Right atrium auricular region (tissue), 2 donors: ENCODE results near the gene PAK6. TPM values are rescaled to one million over a fixed set of nuclear protein-coding genes. Genes with fewer than 3 reads are reported as not detected.

Experiments used
- DNase-seq: peaks from one replicate; pipeline ENCODE4 v3.0.0-alpha.2; 2019; ENCODE audit warnings: low spot score
- H3K27ac ChIP-seq, 2 donors: fragments of 200-600 bp; sonication (generic); 1 replicate in 1 of 2; 2 replicates in 1 of 2; pipeline ENCODE4 v1.5.1; 2016 to 2019
- H3K27me3 ChIP-seq, 2 donors: fragments of 200-600 bp; sonication (generic); one replicate each; pipeline versions ENCODE4 v1.5.1 to v1.6.0; 2017 to 2019
- H3K36me3 ChIP-seq: fragments of 200-600 bp; sonication (generic); one replicate; pipeline ENCODE4 v1.5.1; 2016
- H3K4me1 ChIP-seq, 2 donors: fragments of 200-600 bp; sonication (generic); one replicate each; pipeline versions ENCODE4 v1.5.1 to v1.6.0; 2017 to 2019
- H3K4me3 ChIP-seq, 2 donors: fragments of 200-600 bp; sonication (generic); 1 replicate in 1 of 2; 2 replicates in 1 of 2; pipeline ENCODE4 v1.5.1; 2017 to 2019; ENCODE audit warnings: mild to moderate bottlenecking in 1 of 2, moderate library complexity in 1 of 2
- H3K9me3 ChIP-seq, 2 donors: fragments of 200-600 bp; sonication (generic); one replicate each; pipeline ENCODE4 v1.5.1; 2019
- CTCF ChIP-seq, 2 donors: fragments of 200-600 bp; sonication (generic); IDR thresholded peaks; one replicate each; pipeline ENCODE4 v1.5.1; 2019; ENCODE audit warnings: antibody characterized with exemption in 2 of 2
- total RNA-seq, 2 donors: library from RNA; depleted of rRNA; stranded (reverse); fragments of >200 nt; gene quantifications; one replicate each; pipeline ENCODE4 v1.1.0, GENCODE V29; 2016

PAK6 gene
- total RNA-seq, 2 donors from 2014 or later, result 15.3 to 32.5 TPM

GRCh38 chr15:40281801-40282146 lies 42.9 kb downstream of the PAK6 start:
- H3K4me3 ChIP-seq, result peak overlapping the region in 1 of 2 donors; percentile 53
- H3K9me3 ChIP-seq, result no peaks in the 10 kb centered on the region
- H3K36me3 ChIP-seq, result no peaks in the 10 kb centered on the region
- H3K4me1 ChIP-seq, result peaks cover 0 to 55% of the 10 kb centered on the region in 2 donors
- H3K27ac ChIP-seq, result no peak overlapping the region
- peaks cover 0 to 11% of the 10 kb centered on the region in 2 donors for H3K27me3 ChIP-seq
- no peak for TF ChIP-seq CTCF (IDR thresholded peaks at IDR 0.05)
- no peak for DNase-seq

- Histone ChIP-seq H3K36me3 (no peaks in the 10 kb centered on the region), H3K27me3 (peaks cover 0 to 11% of the 10 kb centered on the region in 2 donors), H3K4me3 (peak overlapping the region; percentile 29 to 53), H3K9me3 (no peaks in the 10 kb centered on the region), H3K4me1 (peaks cover 0 to 56% of the 10 kb centered on the region in 2 donors), H3K27ac (no peak overlapping the region)
- no peak for DNase-seq
- TF ChIP-seq CTCF (IDR thresholded peaks at IDR 0.05), result peak; percentile 50 to 69
Measured at GRCh38 chr15:40282147-40282868, 43.4 kb downstream of the PAK6 start.

- Histone ChIP-seq H3K27ac (no peak within 1 kb of the TSS), H3K4me3 (peak within 1 kb of the TSS; percentile 29 to 53), H3K9me3 (no peaks in the 10 kb centered on the region), H3K4me1 (peaks cover 0 to 56% of the 10 kb centered on the region in 2 donors), H3K27me3 (peaks cover 0 to 11% of the 10 kb centered on the region in 2 donors), H3K36me3 (no peaks in the 10 kb centered on the region)
- DNase-seq, result no peak
- TF ChIP-seq CTCF (IDR thresholded peaks at IDR 0.05), result no peak
Measured at GRCh38 chr15:40282869-40283614, 44.2 kb downstream of the PAK6 start, which contains the start of gene ANKRD63. Gene ANKRD63 (minus strand): TSS chr15:40283064. CDS start chr15:40282586, 478 bp downstream.

GRCh38 chr15:40283615-40284300 lies 44.9 kb downstream of the PAK6 start:
- no peak overlapping the region for H3K27ac ChIP-seq
- DNase-seq, result no peak
- peaks cover 0 to 11% of the 10 kb centered on the region in 2 donors for H3K27me3 ChIP-seq
- H3K4me1 ChIP-seq, result peaks cover 0 to 56% of the 10 kb centered on the region in 2 donors
- no peaks in the 10 kb centered on the region for H3K9me3 ChIP-seq
- no peak for TF ChIP-seq CTCF (IDR thresholded peaks at IDR 0.05)
- H3K36me3 ChIP-seq, result no peaks in the 10 kb centered on the region
- no peak overlapping the region for H3K4me3 ChIP-seq

GRCh38 chr15:40285151-40285550 lies 46.3 kb downstream of the PAK6 start:
- DNase-seq, result no peak
- peaks cover 0 to 48% of the 10 kb centered on the region in 2 donors for H3K4me1 ChIP-seq
- no peaks in the 10 kb centered on the region for H3K36me3 ChIP-seq
- H3K27me3 ChIP-seq, result peaks cover 0 to 11% of the 10 kb centered on the region in 2 donors
- no peaks in the 10 kb centered on the region for H3K9me3 ChIP-seq
- TF ChIP-seq CTCF (IDR thresholded peaks at IDR 0.05), result no peak
- peak overlapping the region; percentile 64 to 66 for H3K27ac ChIP-seq
- H3K4me3 ChIP-seq, result no peak overlapping the region
